Measurements from ENCODE around the gene ROGDI.
A peak's percentile ranks its signal among the peaks of the same experiment; 100 is the strongest.

Gene ROGDI

GRCh38 chr16:4766875-4767628, 35.4 kb downstream of the ROGDI start, which contains the start of gene ZNF500 (continued):
- TF ChIP-seq, protein P1, sequence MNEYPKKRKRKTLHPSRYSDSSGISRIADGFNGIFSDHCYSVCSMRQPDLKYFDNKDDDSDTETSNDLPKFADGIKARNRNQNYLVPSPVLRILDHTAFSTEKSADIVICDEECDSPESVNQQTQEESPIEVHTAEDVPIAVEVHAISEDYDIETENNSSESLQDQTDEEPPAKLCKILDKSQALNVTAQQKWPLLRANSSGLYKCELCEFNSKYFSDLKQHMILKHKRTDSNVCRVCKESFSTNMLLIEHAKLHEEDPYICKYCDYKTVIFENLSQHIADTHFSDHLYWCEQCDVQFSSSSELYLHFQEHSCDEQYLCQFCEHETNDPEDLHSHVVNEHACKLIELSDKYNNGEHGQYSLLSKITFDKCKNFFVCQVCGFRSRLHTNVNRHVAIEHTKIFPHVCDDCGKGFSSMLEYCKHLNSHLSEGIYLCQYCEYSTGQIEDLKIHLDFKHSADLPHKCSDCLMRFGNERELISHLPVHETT (tag by site-specific recombination; IDR thresholded peaks at IDR 0.05): 0 out of 2 replicates have a peak, but pooled peaks have one; percentile 25
- TF ChIP-seq ZNF610 (tag by site-specific recombination; IDR thresholded peaks at IDR 0.05; ENCODE audit: borderline replicate concordance) (0 out of 2 replicates have a peak, but pooled peaks have one; percentile 11), ZEB2 (tag by site-specific recombination; IDR thresholded peaks at IDR 0.05) (peak; percentile 47; the same call in 1 of the 2 replicates), ZNF658 (tag by site-specific recombination; IDR thresholded peaks at IDR 0.05) (no peak), SP3 (tag by site-specific recombination; IDR thresholded peaks at IDR 0.05) (peak; percentile 99), ZXDB (tag by site-specific recombination; IDR thresholded peaks at IDR 0.05) (peak; percentile 89), ZNF561 (tag by site-specific recombination; IDR thresholded peaks at IDR 0.05; ENCODE audit: borderline replicate concordance) (0 out of 2 replicates have a peak, but pooled peaks have one; percentile 25), ZNF629 (tag by site-specific recombination; IDR thresholded peaks at IDR 0.05) (peak; percentile 49; the same call in 1 of the 2 replicates), SP2 (tag by site-specific recombination; IDR thresholded peaks at IDR 0.05) (peak; percentile 94), GLIS2 (tag by site-specific recombination; IDR thresholded peaks at IDR 0.05) (peak; percentile 92), ZNF76 (tag by site-specific recombination; IDR thresholded peaks at IDR 0.05; ENCODE audit: borderline replicate concordance, low read depth) (peak; percentile 99), ZNF112 (tag by site-specific recombination; IDR thresholded peaks at IDR 0.05) (no peak), YY2 (tag by site-specific recombination; IDR thresholded peaks at IDR 0.05) (peak; percentile 64), ZBTB17 (tag by site-specific recombination; IDR thresholded peaks at IDR 0.05) (peak; percentile 96), EGR2 (tag by site-specific recombination; IDR thresholded peaks at IDR 0.05; ENCODE audit: low read depth) (peak; percentile 69), ZNF394 (tag by site-specific recombination; IDR thresholded peaks at IDR 0.05; ENCODE audit: borderline replicate concordance) (peak; percentile 58; the same call in 1 of the 2 replicates), ZNF501 (tag by site-specific recombination; IDR thresholded peaks at IDR 0.05) (0 out of 2 replicates have a peak, but pooled peaks have one; percentile 16), ZNF391 (tag by site-specific recombination; IDR thresholded peaks at IDR 0.05; ENCODE audit: borderline replicate concordance, low read depth) (0 out of 2 replicates have a peak, but pooled peaks have one; percentile 6), ZNF2 (tag by site-specific recombination; IDR thresholded peaks at IDR 0.05) (peak; percentile 26; the same call in 1 of the 2 replicates), GLI4 (tag by site-specific recombination; IDR thresholded peaks at IDR 0.05) (no peak), ZBTB26 (tag by site-specific recombination; optimal IDR thresholded peaks at IDR 0.05) (peak; percentile 88), ZFP69B (tag by site-specific recombination; IDR thresholded peaks at IDR 0.05) (peak; percentile 96), ZNF416 (tag by site-specific recombination; IDR thresholded peaks at IDR 0.05) (no peak)
- TF ChIP-seq, protein P2, sequence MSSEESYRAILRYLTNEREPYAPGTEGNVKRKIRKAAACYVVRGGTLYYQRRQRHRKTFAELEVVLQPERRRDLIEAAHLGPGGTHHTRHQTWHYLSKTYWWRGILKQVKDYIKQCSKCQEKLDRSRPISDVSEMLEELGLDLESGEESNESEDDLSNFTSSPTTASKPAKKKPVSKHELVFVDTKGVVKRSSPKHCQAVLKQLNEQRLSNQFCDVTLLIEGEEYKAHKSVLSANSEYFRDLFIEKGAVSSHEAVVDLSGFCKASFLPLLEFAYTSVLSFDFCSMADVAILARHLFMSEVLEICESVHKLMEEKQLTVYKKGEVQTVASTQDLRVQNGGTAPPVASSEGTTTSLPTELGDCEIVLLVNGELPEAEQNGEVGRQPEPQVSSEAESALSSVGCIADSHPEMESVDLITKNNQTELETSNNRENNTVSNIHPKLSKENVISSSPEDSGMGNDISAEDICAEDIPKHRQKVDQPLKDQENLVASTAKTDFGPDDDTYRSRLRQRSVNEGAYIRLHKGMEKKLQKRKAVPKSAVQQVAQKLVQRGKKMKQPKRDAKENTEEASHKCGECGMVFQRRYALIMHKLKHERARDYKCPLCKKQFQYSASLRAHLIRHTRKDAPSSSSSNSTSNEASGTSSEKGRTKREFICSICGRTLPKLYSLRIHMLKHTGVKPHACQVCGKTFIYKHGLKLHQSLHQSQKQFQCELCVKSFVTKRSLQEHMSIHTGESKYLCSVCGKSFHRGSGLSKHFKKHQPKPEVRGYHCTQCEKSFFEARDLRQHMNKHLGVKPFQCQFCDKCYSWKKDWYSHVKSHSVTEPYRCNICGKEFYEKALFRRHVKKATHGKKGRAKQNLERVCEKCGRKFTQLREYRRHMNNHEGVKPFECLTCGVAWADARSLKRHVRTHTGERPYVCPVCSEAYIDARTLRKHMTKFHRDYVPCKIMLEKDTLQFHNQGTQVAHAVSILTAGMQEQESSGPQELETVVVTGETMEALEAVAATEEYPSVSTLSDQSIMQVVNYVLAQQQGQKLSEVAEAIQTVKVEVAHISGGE (tag by site-specific recombination; conservative IDR thresholded peaks at IDR 0.05; ENCODE audit: low read depth): peak; percentile 43
- TF ChIP-seq, protein P3, sequence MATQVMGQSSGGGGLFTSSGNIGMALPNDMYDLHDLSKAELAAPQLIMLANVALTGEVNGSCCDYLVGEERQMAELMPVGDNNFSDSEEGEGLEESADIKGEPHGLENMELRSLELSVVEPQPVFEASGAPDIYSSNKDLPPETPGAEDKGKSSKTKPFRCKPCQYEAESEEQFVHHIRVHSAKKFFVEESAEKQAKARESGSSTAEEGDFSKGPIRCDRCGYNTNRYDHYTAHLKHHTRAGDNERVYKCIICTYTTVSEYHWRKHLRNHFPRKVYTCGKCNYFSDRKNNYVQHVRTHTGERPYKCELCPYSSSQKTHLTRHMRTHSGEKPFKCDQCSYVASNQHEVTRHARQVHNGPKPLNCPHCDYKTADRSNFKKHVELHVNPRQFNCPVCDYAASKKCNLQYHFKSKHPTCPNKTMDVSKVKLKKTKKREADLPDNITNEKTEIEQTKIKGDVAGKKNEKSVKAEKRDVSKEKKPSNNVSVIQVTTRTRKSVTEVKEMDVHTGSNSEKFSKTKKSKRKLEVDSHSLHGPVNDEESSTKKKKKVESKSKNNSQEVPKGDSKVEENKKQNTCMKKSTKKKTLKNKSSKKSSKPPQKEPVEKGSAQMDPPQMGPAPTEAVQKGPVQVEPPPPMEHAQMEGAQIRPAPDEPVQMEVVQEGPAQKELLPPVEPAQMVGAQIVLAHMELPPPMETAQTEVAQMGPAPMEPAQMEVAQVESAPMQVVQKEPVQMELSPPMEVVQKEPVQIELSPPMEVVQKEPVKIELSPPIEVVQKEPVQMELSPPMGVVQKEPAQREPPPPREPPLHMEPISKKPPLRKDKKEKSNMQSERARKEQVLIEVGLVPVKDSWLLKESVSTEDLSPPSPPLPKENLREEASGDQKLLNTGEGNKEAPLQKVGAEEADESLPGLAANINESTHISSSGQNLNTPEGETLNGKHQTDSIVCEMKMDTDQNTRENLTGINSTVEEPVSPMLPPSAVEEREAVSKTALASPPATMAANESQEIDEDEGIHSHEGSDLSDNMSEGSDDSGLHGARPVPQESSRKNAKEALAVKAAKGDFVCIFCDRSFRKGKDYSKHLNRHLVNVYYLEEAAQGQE (tag by site-specific recombination; IDR thresholded peaks at IDR 0.05): peak; percentile 25; the same call in 1 of the 2 replicates
- TF ChIP-seq, protein P4, sequence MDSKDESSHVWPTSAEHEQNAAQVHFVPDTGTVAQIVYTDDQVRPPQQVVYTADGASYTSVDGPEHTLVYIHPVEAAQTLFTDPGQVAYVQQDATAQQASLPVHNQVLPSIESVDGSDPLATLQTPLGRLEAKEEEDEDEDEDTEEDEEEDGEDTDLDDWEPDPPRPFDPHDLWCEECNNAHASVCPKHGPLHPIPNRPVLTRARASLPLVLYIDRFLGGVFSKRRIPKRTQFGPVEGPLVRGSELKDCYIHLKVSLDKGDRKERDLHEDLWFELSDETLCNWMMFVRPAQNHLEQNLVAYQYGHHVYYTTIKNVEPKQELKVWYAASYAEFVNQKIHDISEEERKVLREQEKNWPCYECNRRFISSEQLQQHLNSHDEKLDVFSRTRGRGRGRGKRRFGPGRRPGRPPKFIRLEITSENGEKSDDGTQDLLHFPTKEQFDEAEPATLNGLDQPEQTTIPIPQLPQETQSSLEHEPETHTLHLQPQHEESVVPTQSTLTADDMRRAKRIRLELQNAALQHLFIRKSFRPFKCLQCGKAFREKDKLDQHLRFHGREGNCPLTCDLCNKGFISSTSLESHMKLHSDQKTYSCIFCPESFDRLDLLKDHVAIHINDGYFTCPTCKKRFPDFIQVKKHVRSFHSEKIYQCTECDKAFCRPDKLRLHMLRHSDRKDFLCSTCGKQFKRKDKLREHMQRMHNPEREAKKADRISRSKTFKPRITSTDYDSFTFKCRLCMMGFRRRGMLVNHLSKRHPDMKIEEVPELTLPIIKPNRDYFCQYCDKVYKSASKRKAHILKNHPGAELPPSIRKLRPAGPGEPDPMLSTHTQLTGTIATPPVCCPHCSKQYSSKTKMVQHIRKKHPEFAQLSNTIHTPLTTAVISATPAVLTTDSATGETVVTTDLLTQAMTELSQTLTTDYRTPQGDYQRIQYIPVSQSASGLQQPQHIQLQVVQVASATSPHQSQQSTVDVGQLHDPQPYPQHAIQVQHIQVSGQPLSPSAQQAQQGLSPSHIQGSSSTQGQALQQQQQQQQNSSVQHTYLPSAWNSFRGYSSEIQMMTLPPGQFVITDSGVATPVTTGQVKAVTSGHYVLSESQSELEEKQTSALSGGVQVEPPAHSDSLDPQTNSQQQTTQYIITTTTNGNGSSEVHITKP (tag by site-specific recombination; IDR thresholded peaks at IDR 0.05): peak; percentile 71

Data from HEK293 (cell line).